GM12801 (cell line): ENCODE data around the gene ADAMTS1.

ENCODE experiments used
- CTCF ChIP-seq: IDR thresholded peaks from one replicate; pipeline ENCODE4 v1.5.1; 2011; ENCODE audit warnings: control low read depth; ENCODE audit not compliant: insufficient read length; ENCODE audit errors: extremely low read depth

The ADAMTS1 gene

GRCh38 chr21:26845066-26845758 lies at the start of gene ADAMTS1:
ADAMTS1 (minus strand) TSS chr21:26845409; CDS start chr21:26844954, 455 bp downstream.
- TF ChIP-seq CTCF, result no peak

GRCh38 chr21:26892151-26892550 lies 46.9 kb upstream of the ADAMTS1 start:
- no peak for TF ChIP-seq CTCF

GRCh38 chr21:26888931-26889330 lies 43.7 kb upstream of the ADAMTS1 start:
- no peak for TF ChIP-seq CTCF

GRCh38 chr21:26888256-26888655 lies 43.0 kb upstream of the ADAMTS1 start:
- no peak for TF ChIP-seq CTCF

GRCh38 chr21:26887251-26887650 lies 42.0 kb upstream of the ADAMTS1 start:
- no peak for TF ChIP-seq CTCF

- TF ChIP-seq CTCF, result no peak
These were observed 39.2 kb upstream of the ADAMTS1 start for GRCh38 chr21:26884436-26884835.

GRCh38 chr21:26883768-26884167 lies 38.6 kb upstream of the ADAMTS1 start:
- no peak for TF ChIP-seq CTCF
